GM20431 (cell line): ENCODE data around the gene ZDHHC13.

Experiments
- in situ Hi-C: fragments of 300-500 bp; cut with MseI, MboI; formaldehyde crosslinking; loops from one replicate; pipeline ENCODE4 v1.15.0; 2020; ENCODE audit warnings: low sequenced_read_pairs; ENCODE audit not compliant: unreplicated experiment

The ZDHHC13 gene

GRCh38 chr11:19162951-19163505, 46.1 kb downstream of the ZDHHC13 start:
- in situ Hi-C loops = no loop called here

- in situ Hi-C loops = no loop called here
Measured at GRCh38 chr11:19163617-19164016, 46.6 kb downstream of the ZDHHC13 start.

GRCh38 chr11:19164230-19164855, 47.4 kb downstream of the ZDHHC13 start:
- in situ Hi-C loops = no loop called here

- in situ Hi-C loops = no loop called here
Measured at GRCh38 chr11:19164881-19165280, 47.9 kb downstream of the ZDHHC13 start.

- in situ Hi-C loops = no loop called here
Measured at GRCh38 chr11:19168090-19168489, 51.1 kb downstream of the ZDHHC13 start.

GRCh38 chr11:19173004-19173689, 56.2 kb downstream of the ZDHHC13 start:
- in situ Hi-C loops = no loop called here

GRCh38 chr11:19173964-19174638, 57.1 kb downstream of the ZDHHC13 start:
- in situ Hi-C loops = no loop called here

GRCh38 chr11:19176629-19177186, 59.7 kb downstream of the ZDHHC13 start:
- in situ Hi-C loops = no loop called here

- in situ Hi-C loops = no loop called here
Measured at GRCh38 chr11:19181531-19182261, 64.7 kb downstream of the ZDHHC13 start.

GRCh38 chr11:19183646-19184045, 66.7 kb downstream of the ZDHHC13 start:
- in situ Hi-C loops = no loop called here

GRCh38 chr11:19185036-19185435, 68.1 kb downstream of the ZDHHC13 start:
- in situ Hi-C loops = no loop called here

- in situ Hi-C loops = no loop called here
Measured at GRCh38 chr11:19185516-19186052, 68.6 kb downstream of the ZDHHC13 start.

GRCh38 chr11:19187114-19187832, 70.3 kb downstream of the ZDHHC13 start:
- in situ Hi-C loops = no loop called here

GRCh38 chr11:19187833-19188258, 70.9 kb downstream of the ZDHHC13 start:
- in situ Hi-C loops = no loop called here

- in situ Hi-C loops = no loop called here
Measured at GRCh38 chr11:19191530-19192169, 74.7 kb downstream of the ZDHHC13 start.

GRCh38 chr11:19193916-19194315, 76.9 kb downstream of the ZDHHC13 start:
- in situ Hi-C loops = no loop called here

- in situ Hi-C loops = no loop called here
Measured at GRCh38 chr11:19194620-19195308, 77.8 kb downstream of the ZDHHC13 start.

GRCh38 chr11:19196432-19196831, 79.5 kb downstream of the ZDHHC13 start:
- in situ Hi-C loops = no loop called here
